Type B pancreatic cell (in vitro differentiated cells): Measurements from ENCODE around the gene MTMR3. TPM values are rescaled to one million over a fixed set of nuclear protein-coding genes. Genes with fewer than 3 reads are reported as not detected.

ENCODE experiments used
- DNase-seq: peaks from one replicate; pipeline ENCODE4 v3.0.0; 2021; ENCODE audit warnings: mixed read lengths; ENCODE audit not compliant: unreplicated experiment; ENCODE audit errors: extremely low spot score
- H3K27ac Mint-ChIP-seq: 2 replicates; pipeline ENCODE4 v1.8.0; 2021; ENCODE audit warnings: mild to moderate bottlenecking, mixed read lengths
- H3K27me3 Mint-ChIP-seq: 2 replicates; pipeline ENCODE4 v1.8.0; 2021; ENCODE audit warnings: mixed read lengths
- H3K36me3 Mint-ChIP-seq: 2 replicates; pipeline ENCODE4 v1.8.0; 2021; ENCODE audit warnings: mixed read lengths
- H3K4me1 Mint-ChIP-seq: one replicate; pipeline ENCODE4 v1.8.0; 2021; ENCODE audit warnings: mixed read lengths; ENCODE audit not compliant: unreplicated experiment
- H3K4me3 Mint-ChIP-seq: 2 replicates; pipeline ENCODE4 v1.8.0; 2021; ENCODE audit warnings: mild to moderate bottlenecking, mixed read lengths
- H3K9me3 Mint-ChIP-seq: 2 replicates; pipeline ENCODE4 v1.8.0; 2021; ENCODE audit warnings: mixed read lengths
- total RNA-seq: library from RNA; stranded (reverse); gene quantifications from 2 replicates; pipeline ENCODE4 v1.2.1, GENCODE V29; 2021; ENCODE audit warnings: low replicate concordance
- TF ChIP-seq, protein P1 (sequence below): fragments of 200-600 bp; sonication (generic); conservative IDR thresholded peaks from 2 replicates; pipeline ENCODE4 v1.5.0; 2021; ENCODE audit warnings: antibody characterized with exemption, mild to moderate bottlenecking

The MTMR3 gene
- total RNA-seq, 1 donor from 2014 or later = 54.3 TPM

DNA sequence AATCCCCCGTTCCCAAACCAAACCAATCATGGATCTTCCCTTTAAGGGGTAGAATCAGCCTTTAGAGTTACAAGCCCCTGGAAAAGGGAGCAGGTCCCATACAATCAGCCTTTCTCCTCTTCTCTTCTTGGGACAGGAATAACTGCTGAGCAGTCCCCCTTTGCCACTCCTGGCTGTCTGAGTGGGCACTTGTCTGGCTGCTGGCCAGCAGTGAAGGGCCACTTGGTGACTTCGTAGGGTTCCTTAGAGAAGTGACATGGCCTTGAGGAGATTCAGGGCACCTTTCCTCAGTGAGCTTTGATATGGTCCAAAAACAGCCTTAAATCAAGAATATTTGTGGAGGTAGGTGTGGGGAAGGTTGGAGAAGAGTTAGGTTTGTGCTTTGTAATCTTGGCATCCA is 143.8 kb downstream of the MTMR3 start:
- Mint-ChIP-seq H3K9me3 (no peaks in the 10 kb centered on the region), H3K27ac (peak overlapping the region; percentile 91), H3K27me3 (no peaks in the 10 kb centered on the region), H3K4me1 (peaks cover 16% of the 10 kb centered on the region), H3K36me3 (peaks cover 33% of the 10 kb centered on the region), H3K4me3 (no peak overlapping the region)
- DNase-seq = no peak
- TF ChIP-seq, protein P1, sequence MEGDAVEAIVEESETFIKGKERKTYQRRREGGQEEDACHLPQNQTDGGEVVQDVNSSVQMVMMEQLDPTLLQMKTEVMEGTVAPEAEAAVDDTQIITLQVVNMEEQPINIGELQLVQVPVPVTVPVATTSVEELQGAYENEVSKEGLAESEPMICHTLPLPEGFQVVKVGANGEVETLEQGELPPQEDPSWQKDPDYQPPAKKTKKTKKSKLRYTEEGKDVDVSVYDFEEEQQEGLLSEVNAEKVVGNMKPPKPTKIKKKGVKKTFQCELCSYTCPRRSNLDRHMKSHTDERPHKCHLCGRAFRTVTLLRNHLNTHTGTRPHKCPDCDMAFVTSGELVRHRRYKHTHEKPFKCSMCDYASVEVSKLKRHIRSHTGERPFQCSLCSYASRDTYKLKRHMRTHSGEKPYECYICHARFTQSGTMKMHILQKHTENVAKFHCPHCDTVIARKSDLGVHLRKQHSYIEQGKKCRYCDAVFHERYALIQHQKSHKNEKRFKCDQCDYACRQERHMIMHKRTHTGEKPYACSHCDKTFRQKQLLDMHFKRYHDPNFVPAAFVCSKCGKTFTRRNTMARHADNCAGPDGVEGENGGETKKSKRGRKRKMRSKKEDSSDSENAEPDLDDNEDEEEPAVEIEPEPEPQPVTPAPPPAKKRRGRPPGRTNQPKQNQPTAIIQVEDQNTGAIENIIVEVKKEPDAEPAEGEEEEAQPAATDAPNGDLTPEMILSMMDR = no peak

DNA sequence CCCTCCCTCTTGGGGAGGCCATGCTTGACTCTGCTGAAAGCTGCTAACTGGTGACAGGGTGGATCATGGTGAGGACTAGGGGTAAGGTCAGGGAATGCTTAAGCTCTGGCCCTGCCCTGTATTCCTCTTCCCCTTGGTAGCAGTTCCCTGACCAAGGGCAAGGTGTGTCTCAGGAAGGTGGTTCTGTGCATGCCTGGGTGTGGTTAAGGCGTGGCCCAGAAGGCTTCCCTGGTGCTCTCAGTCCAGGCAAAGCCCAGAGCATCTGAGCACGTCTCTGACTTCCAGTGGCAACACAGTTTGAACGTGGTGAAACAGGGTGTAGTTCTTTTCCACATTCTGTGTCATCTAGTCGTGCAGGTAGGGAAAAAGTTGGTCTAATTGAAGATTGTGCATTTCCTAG is 144.2 kb downstream of the MTMR3 start:
- H3K27ac Mint-ChIP-seq = peak overlapping the region; percentile 91
- TF ChIP-seq, protein P1 = no peak
- peaks cover 18% of the 10 kb centered on the region for H3K4me1 Mint-ChIP-seq
- no peak for DNase-seq
- no peaks in the 10 kb centered on the region for H3K27me3 Mint-ChIP-seq
- no peaks in the 10 kb centered on the region for H3K9me3 Mint-ChIP-seq
- no peak overlapping the region for H3K4me3 Mint-ChIP-seq
- H3K36me3 Mint-ChIP-seq = peaks cover 32% of the 10 kb centered on the region

DNA sequence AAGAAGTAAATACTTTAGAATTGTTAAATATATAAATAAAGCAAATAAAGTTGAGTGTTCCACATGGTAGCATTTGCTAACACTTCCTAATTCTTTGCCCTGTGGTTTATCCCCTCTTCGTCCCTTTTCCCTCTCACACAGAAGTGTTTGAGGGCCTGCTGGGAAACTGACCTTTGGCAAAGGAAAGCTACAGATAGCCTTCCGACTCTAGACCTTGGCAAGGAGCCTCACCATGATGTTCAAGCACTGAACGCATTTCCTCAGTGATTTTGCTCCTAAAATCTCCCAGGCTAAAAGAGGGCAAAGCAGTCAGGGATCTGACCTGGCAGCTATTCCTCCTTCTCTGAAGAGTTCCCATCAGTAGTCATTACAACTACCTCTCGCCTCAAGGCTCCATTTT is 144.8 kb downstream of the MTMR3 start:
- Mint-ChIP-seq H3K27me3 (no peaks in the 10 kb centered on the region), H3K9me3 (no peaks in the 10 kb centered on the region), H3K4me3 (no peak overlapping the region), H3K4me1 (peaks cover 23% of the 10 kb centered on the region), H3K27ac (peak overlapping the region; percentile 16), H3K36me3 (peaks cover 32% of the 10 kb centered on the region)
- TF ChIP-seq, protein P1 = no peak
- no peak for DNase-seq

DNA sequence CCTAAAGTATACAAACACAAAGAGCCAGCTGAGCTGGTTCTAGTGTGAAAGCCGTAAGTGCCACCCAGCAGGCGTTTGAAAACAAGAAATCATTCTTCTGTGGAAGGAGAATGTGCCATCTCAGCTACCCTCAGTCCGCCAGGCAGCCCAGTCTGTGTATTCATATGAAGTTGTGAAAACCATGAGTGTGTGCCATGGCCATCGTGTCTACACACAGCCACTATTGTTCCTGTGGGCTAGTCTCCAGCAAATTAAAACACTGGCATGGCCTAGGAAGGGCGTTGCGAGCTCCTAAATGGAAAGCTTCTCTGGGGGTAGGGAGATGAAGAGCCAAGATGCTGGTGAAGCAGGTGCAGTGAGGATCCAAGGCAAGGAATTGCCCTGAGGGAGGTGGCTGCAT is 145.8 kb downstream of the MTMR3 start:
- no peak for DNase-seq
- Mint-ChIP-seq H3K4me3 (no peak overlapping the region), H3K27ac (peak overlapping the region; percentile 37), H3K36me3 (peaks cover 24% of the 10 kb centered on the region), H3K4me1 (peaks cover 23% of the 10 kb centered on the region), H3K9me3 (no peaks in the 10 kb centered on the region), H3K27me3 (no peaks in the 10 kb centered on the region)
- TF ChIP-seq, protein P1 = no peak

DNA sequence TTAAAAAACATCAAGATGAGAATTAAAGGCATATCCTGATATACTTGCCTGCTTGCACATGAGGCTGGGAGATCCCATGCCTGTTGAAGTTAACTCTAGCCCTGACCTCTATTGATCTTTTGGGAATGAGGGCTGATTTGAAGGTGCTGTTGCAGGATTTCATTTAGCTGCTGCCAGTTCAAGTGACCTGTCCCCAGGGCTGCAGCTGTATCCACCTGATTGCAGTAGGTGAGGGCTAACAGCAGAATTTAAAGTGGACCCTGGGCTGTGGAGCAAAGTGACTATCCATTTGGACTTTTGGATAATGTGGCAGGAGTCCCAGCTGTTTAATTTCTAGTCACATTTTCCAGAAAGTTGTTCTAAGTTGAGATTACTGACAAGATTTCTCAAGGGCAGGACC is 146.5 kb downstream of the MTMR3 start:
- Mint-ChIP-seq H3K36me3 (peaks cover 21% of the 10 kb centered on the region), H3K27me3 (no peaks in the 10 kb centered on the region), H3K4me1 (peaks cover 23% of the 10 kb centered on the region), H3K9me3 (no peaks in the 10 kb centered on the region), H3K27ac (peak overlapping the region; percentile 32), H3K4me3 (no peak overlapping the region)
- TF ChIP-seq, protein P1 = no peak
- no peak for DNase-seq

DNA sequence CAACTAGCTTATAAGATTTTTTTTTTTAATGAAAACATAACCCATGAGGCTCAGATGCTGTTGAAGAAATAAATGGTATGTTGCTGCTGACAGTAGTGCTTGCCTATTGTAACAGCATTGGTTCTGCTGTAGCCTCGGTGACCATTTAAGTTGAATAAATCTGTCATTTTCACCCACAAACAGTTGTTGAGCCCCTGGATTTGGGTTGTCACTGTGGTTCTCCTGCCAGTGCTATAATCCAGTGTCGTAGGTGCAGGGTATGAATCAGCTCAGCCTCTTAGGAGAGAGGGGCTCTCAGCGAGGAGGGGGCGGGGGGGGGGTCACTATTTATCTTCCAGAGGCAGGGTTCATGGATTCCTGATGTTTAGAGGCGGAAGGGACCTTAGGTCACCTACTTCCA is 147.4 kb downstream of the MTMR3 start:
- TF ChIP-seq, protein P1 = no peak
- peaks cover 15% of the 10 kb centered on the region for H3K36me3 Mint-ChIP-seq
- no peak overlapping the region for H3K27ac Mint-ChIP-seq
- no peaks in the 10 kb centered on the region for H3K9me3 Mint-ChIP-seq
- no peak for DNase-seq
- H3K4me3 Mint-ChIP-seq = no peak overlapping the region
- H3K27me3 Mint-ChIP-seq = no peaks in the 10 kb centered on the region
- peaks cover 20% of the 10 kb centered on the region for H3K4me1 Mint-ChIP-seq
